Body of pancreas (tissue), 4 donors: ENCODE data around the gene IL15RA. TPM values are rescaled to one million over a fixed set of nuclear protein-coding genes. Genes with fewer than 3 reads are reported as not detected.
A peak's percentile ranks its signal among the peaks of the same experiment; 100 is the strongest.

ENCODE experiments used
- ATAC-seq: fragments of 150-250 bp; one replicate; pipeline ENCODE4 v1.9.1; 2016
- DNase-seq, 4 donors: peaks; one replicate each; pipeline ENCODE4 v3.0.0-alpha.2; 2019
- H3K27ac ChIP-seq, 4 donors: fragments of 200-600 bp; sonication (generic); 1 replicate in 3 of 4; 2 replicates in 1 of 4; pipeline versions ENCODE4 v1.5.1 to v1.6.1; 2016 to 2019; ENCODE audit warnings: mild to moderate bottlenecking in 1 of 4, mixed read lengths in 1 of 4, moderate library complexity in 1 of 4
- H3K27me3 ChIP-seq, 2 donors: fragments of 200-600 bp; sonication (generic); one replicate each; pipeline ENCODE4 v1.6.0; 2016; ENCODE audit warnings: mild to moderate bottlenecking in 1 of 2
- H3K36me3 ChIP-seq, 2 donors: fragments of 200-600 bp; sonication (generic); replicated peaks in 1 of 2; 2 replicates each; pipeline ENCODE4 v1.5.1; 2016; ENCODE audit warnings: low read depth in 2 of 2; ENCODE audit not compliant: insufficient read depth in 1 of 2
- H3K4me1 ChIP-seq: fragments of 200-600 bp; sonication (generic); one replicate; pipeline ENCODE4 v1.6.0; 2016
- H3K4me3 ChIP-seq, 2 donors: fragments of 200-600 bp; sonication (generic); 1 replicate in 1 of 2; 2 replicates in 1 of 2; pipeline ENCODE4 v1.5.1; 2016 to 2019
- H3K9me3 ChIP-seq, 3 donors: fragments of 200-600 bp; sonication (generic); 1 replicate in 2 of 3; 2 replicates in 1 of 3; pipeline ENCODE4 v1.5.1; 2016
- POLR2A ChIP-seq, 3 donors: fragments of 450-650 bp; IDR thresholded peaks; one replicate each; pipeline ENCODE4 v1.6.1; 2016; ENCODE audit warnings: antibody characterized with exemption in 3 of 3, mild to moderate bottlenecking in 2 of 3
- WGBS, 2 donors: methylation state at CpG; one replicate each; pipeline ENCODE4 v1.1.5; 2017; 5-methylcytosine and 5-hydroxymethylcytosine counted together
- intact Hi-C: fragments of 100-400 bp; cut with DNase I; formaldehyde crosslinking; loops from one replicate; pipeline ENCODE4 v1.15.1; 2023
- total RNA-seq, 2 donors: library from RNA; depleted of rRNA; stranded (reverse); fragments of >200 nt; gene quantifications; one replicate each; pipeline ENCODE4 v1.1.0, GENCODE V29; 2016
- TF ChIP-seq, protein P1 (sequence below), 7 experiments: fragments of 450-650 bp in 4 of 7; fragments of 200-600 bp in 3 of 7; sonication (generic) in 3 of 7; IDR thresholded peaks; one replicate each; pipeline ENCODE4 v1.5.1; 2016 to 2019; ENCODE audit warnings: antibody characterized with exemption in 7 of 7

Gene IL15RA
- total RNA-seq, 2 donors from 2014 or later: 14.3 to 15.5 TPM

DNA sequence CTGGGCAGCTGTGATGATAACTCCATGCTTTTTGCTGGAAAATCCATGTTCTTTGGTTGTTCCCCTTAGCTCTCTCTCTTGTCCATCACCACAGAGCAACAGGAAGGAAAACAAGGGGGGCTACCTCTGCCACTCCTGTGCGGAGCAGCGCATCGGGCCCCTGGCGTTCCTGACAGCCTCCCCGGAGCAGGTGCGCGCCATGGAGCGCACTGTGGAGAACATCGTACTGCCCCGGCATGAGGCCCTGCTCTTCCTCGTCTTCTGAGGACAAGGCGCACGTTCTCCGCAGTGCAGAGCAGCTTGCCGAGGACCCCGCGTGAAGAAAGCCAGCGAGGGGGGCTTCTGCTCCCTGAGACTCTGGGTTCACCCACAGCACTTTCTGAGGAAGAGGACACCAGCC lies 40.3 kb downstream of the IL15RA start:
- 95% methylated on average over 18 of the region's 18 CpGs for WGBS, 2 donors
- no peak overlapping the region for H3K4me3 ChIP-seq
- intact Hi-C loops: no loop called here

DNA sequence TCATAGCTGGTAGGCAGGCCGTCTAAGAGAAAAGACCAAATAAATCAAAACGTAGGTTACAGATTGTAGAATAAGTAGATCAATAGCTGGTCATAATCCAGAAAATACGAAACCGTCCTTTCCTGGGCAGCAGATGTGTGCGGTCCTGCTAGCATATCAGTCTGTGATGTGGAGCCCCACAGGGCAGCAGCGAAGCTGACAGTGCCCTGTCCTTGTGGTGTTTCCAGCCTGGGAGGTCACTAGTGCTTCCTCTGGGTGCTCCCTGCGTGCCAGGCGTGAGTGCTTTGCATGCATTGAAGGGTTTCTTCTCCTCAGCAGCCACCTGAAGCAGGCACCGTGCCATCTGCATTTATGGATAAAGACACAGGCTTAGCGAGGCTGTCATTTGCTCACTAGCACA lies 41.7 kb downstream of the IL15RA start:
- no peak overlapping the region for H3K4me3 ChIP-seq
- DNase-seq (no peak), ATAC-seq (no peak)
- TF ChIP-seq, protein P1, sequence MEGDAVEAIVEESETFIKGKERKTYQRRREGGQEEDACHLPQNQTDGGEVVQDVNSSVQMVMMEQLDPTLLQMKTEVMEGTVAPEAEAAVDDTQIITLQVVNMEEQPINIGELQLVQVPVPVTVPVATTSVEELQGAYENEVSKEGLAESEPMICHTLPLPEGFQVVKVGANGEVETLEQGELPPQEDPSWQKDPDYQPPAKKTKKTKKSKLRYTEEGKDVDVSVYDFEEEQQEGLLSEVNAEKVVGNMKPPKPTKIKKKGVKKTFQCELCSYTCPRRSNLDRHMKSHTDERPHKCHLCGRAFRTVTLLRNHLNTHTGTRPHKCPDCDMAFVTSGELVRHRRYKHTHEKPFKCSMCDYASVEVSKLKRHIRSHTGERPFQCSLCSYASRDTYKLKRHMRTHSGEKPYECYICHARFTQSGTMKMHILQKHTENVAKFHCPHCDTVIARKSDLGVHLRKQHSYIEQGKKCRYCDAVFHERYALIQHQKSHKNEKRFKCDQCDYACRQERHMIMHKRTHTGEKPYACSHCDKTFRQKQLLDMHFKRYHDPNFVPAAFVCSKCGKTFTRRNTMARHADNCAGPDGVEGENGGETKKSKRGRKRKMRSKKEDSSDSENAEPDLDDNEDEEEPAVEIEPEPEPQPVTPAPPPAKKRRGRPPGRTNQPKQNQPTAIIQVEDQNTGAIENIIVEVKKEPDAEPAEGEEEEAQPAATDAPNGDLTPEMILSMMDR (IDR thresholded peaks at IDR 0.05): no peak
- TF ChIP-seq POLR2A (IDR thresholded peaks at IDR 0.05): no peak
- H3K9me3 ChIP-seq: no peaks in the 10 kb centered on the region
- WGBS, 2 donors: 67 to 68% methylated on average over 10 of the region's 10 CpGs
- intact Hi-C loops: no loop called here
- peaks cover 0 to 11% of the 10 kb centered on the region in 2 donors for H3K36me3 ChIP-seq
- H3K27ac ChIP-seq: no peak overlapping the region
- H3K4me1 ChIP-seq: no peaks in the 10 kb centered on the region
- no peaks in the 10 kb centered on the region for H3K27me3 ChIP-seq

More for the DNA sequence above, 40.3 kb downstream of the IL15RA start:
- TF ChIP-seq POLR2A (IDR thresholded peaks at IDR 0.05): no peak
- TF ChIP-seq, protein P1 (IDR thresholded peaks at IDR 0.05): no peak
- H3K4me1 ChIP-seq: no peaks in the 10 kb centered on the region
- DNase-seq (no peak), ATAC-seq (no peak)
- H3K27ac ChIP-seq: no peak overlapping the region
- no peaks in the 10 kb centered on the region for H3K9me3 ChIP-seq
- no peaks in the 10 kb centered on the region for H3K27me3 ChIP-seq
- H3K36me3 ChIP-seq: peaks cover 0 to 11% of the 10 kb centered on the region in 2 donors

DNA sequence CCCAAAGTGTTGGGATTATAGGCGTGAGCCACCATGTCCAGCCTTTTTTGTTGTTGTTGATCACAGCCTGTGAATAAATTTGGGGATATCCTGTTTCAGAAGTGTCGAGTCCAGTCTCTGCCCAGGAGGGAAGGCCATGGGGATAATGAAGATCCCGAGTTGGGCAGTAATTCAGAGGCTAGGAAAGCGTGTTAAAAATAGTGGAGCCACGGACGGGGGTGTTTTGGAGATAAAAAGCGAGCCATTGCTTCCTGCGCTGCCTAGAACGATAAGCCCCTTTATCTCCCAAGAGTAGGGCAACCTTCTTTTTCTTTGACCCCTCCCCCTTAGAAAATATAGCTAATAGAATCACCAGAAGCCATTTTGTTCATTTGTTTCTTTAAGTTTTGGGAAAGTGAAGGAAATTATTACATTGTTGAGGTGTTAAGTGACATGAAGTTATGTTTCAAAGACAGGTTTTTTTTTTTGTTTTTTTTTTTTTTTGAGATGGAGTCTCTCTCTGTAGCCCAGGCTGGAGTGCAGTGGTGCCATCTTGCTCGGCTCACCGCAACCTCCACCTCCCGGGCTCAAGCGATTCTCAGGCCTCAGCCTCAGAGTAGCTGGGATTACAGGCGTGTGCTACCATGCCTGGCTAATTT lies 43.3 kb downstream of the IL15RA start:
- H3K27me3 ChIP-seq: no peaks in the 10 kb centered on the region
- no peak overlapping the region for H3K4me3 ChIP-seq
- DNase-seq (no peak), ATAC-seq (no peak)
- H3K27ac ChIP-seq: no peak overlapping the region
- TF ChIP-seq POLR2A (IDR thresholded peaks at IDR 0.05): no peak
- TF ChIP-seq, protein P1 (IDR thresholded peaks at IDR 0.05): no peak
- no peaks in the 10 kb centered on the region for H3K9me3 ChIP-seq
- WGBS, 2 donors: 96 to 97% methylated on average over 14 of the region's 14 CpGs
- no peaks in the 10 kb centered on the region for H3K4me1 ChIP-seq
- intact Hi-C loops: no loop called here
- H3K36me3 ChIP-seq: peaks cover 0 to 17% of the 10 kb centered on the region in 2 donors

DNA sequence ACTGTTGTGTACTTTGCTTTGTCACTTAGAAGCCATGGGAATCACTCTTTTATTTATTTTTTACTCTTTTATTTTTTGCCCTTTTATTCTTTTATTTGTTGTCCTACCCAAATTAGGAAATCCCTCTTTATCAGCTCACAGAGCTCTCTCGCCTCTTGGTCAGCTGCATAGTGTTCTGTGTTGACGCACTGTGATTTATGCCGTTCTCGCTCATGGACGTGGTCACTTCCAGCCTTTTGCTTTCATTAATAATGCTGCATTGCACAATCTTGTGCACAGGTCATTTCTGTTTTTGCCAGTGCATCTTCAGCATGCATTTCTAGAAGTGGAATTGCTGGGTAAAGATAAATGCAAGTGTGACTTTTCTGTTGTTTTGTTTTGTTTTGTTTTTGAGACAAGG lies 45.0 kb downstream of the IL15RA start:
- DNase-seq (peak in 1 of 4 donors; percentile 39), ATAC-seq (no peak)
- Histone ChIP-seq H3K4me3 (no peak overlapping the region), H3K9me3 (no peaks in the 10 kb centered on the region), H3K27me3 (no peaks in the 10 kb centered on the region), H3K36me3 (peaks cover 0 to 22% of the 10 kb centered on the region in 2 donors), H3K4me1 (no peaks in the 10 kb centered on the region), H3K27ac (no peak overlapping the region)
- no peak for TF ChIP-seq POLR2A (IDR thresholded peaks at IDR 0.05)
- TF ChIP-seq, protein P1 (IDR thresholded peaks at IDR 0.05): no peak
- 84 to 85% methylated on average over 5 of the region's 5 CpGs for WGBS, 2 donors
- intact Hi-C loops: no loop called here

DNA sequence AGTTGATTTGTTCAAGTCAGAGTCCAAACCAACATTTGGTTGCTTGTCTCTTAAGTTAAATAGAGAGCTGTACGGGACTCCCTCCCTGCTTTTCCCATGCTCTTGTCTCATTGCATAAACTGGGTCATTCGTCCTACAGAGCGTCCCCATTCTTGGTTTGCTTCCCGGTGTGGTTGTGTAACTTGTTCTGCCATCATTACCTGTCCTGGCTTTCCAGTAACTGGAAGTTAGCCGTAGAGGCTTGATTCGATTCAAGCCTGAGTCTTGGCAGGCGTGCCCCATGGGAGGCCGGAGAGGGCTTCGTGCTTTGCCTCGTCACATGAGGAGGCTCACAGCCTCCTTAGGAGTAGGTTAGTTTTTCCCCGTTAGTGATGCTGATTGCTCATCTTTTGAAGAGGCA lies 47.1 kb downstream of the IL15RA start:
- Histone ChIP-seq H3K36me3 (peaks cover 0 to 24% of the 10 kb centered on the region in 2 donors), H3K4me1 (no peaks in the 10 kb centered on the region), H3K27ac (no peak overlapping the region), H3K27me3 (no peaks in the 10 kb centered on the region), H3K4me3 (no peak overlapping the region), H3K9me3 (no peaks in the 10 kb centered on the region)
- ATAC-seq (no peak), DNase-seq (no peak)
- WGBS, 2 donors: 79 to 90% methylated on average over 11 of the region's 11 CpGs
- TF ChIP-seq POLR2A (IDR thresholded peaks at IDR 0.05): no peak
- TF ChIP-seq, protein P1 (IDR thresholded peaks at IDR 0.05): no peak
- intact Hi-C loops: no loop called here
